C4-2B (cell line): Measurements from ENCODE around the gene TMEM135.

Source experiments
- CTCF ChIP-seq: fragments of 450-650 bp; conservative IDR thresholded peaks from 2 replicates; pipeline ENCODE4 v1.5.1; 2017; ENCODE audit warnings: mild to moderate bottlenecking
- ZFX ChIP-seq: fragments of 450-650 bp; IDR thresholded peaks from 2 replicates; pipeline ENCODE4 v1.6.1; 2017

GRCh38 chr11:87082590-87082989 lies 44.9 kb downstream of the TMEM135 start:
- TF ChIP-seq CTCF (no peak), ZFX (no peak)
